CD1c-positive myeloid dendritic cell (primary cell): ENCODE data around the gene TPI1.
"Not testable (repeated sequence)": the region's sequence is repeated elsewhere in the genome, so short reads cannot be mapped to it uniquely, and the experiment has no call there.

ENCODE experiments used
- DNase-seq: peaks from one replicate; pipeline ENCODE4 v3.0.0-alpha.2; 2016; ENCODE audit errors: extremely low spot score

The TPI1 gene

GRCh38 chr12:6847676-6848075 is 19.7 kb upstream of the TPI1 start:
- DNase-seq = no peak

GRCh38 chr12:6849427-6849826 is 17.9 kb upstream of the TPI1 start:
- no peak for DNase-seq

DNA sequence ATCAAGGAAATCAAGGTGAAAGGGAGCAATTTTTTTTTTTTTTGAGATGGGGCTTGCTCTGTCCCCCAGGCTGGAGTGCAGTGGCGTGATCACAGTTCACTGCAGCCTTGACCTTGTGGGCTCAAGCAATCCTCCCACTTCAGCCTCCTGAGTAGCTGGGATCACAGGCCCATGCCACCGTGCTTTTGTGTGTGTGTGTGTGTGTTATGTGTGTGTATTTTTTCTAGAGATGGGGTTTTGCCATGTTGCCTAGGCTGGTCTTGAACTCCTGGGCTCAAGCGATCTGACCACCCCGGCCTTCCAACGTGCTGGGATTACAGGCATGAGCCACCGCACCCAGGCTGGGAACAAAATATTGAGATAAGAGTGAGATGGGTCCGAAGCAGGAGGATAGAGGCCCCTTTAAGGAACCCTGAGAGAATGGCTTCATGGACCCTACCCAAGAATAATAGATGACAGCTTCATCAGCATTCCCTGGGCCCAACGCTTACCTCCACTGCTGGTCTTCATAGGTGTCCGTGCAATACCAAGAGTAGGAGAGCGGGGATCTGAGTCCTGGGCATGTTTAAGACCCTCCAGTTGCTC is 17.3 kb upstream of the TPI1 start:
- no peak for DNase-seq

- no peak for DNase-seq
These were observed 16.6 kb upstream of the TPI1 start for GRCh38 chr12:6850796-6851152.

GRCh38 chr12:6851153-6851920 is 16.0 kb upstream of the TPI1 start, which contains the start of gene CDCA3:
Gene CDCA3 (minus strand): TSS chr12:6851286. CDS start chr12:6850952, 334 bp downstream.
- peak; percentile 97 for DNase-seq

DNA sequence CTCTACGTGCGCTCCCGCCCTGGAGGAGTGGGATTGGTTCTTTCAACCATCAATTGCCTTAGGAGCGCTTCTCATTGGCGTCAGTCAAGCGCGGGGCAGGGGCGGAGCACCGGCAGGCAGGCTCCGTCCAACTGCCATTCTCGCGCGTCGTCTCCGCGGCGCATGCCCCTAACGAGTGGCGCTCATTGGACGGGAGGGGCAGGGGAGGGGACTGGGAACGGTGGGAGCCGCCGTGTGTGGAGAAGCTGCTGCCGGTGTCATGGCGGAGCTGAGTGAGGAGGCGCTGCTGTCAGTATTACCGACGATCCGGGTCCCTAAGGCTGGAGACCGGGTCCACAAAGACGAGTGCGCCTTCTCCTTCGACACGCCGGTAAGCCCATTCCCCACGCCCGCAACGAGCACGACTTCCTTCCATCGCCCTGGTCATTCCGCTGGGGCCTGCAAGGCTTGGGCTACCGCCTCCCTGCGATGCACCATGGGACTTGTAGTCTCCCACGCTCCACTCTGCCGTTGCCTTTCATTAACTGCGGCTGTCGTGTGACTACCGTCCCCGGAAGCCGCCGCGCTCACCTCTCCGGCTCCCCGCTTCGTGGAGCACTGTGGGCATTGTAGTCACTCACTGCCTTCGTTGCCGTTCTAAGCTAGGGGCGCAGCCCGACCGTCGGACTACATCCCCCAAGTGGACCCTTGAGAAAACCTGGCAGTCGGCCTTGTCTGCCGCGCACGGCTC is 15.2 kb upstream of the TPI1 start, which contains the start of gene USP5:
Gene USP5, plus strand, starts transcription at position 230 of the 730 bp plus-strand sequence. Its CDS starts 30 bp downstream, at position 260.
- peak; percentile 99 for DNase-seq

DNA sequence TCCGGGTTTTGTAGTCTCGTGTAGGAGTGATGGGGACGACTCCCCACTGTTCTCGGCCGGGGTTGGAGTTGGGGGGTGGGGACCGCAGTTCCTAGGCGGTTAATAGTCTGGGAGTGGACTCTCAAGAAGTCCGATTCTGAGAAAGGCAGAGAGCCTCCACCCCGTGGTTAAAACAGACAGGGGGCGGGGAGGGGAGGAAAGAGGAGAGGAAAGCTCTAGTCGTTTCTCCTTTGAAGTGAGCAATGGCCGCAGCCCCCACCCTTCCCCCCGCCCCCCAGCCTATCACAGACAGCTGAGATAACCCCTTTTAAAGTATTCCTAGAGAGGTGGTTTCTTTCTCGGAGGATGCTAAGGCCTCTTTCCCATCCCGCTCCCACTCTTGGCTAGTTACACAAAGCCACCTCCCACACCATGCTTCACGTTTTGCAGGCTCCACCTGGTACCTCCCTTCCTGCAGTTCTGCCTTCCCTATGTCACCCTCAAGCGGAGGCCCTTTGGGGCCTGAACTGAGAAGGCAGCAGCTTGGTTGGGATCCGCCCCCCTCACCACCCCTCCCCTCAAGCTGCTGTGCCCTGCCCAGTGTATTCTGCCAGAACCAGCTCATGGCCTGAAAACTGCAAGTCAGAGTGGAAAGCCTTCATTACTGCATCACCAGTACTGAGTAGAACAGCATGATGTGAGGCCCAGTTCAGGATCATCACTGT is 14.5 kb upstream of the TPI1 start:
- peak; percentile 21 for DNase-seq

DNA sequence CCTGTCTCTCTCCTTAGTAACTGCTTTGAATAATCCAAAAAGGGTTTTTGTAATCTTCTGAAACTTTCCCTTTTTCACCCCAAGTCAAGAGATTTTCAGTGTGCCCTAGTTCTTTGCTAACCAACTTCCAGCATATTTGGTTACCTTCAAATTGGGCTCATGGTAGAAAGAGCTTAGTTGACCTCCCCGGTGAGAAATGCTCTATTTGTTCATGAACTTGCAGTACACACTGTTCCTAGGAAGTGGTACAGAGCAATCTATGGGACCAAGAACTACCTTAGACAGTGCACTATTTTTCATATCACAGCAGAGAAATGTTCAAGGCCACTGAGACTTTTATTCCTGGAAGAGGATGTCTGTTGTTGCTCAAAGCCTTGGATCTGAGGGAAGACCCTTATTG is 13.7 kb upstream of the TPI1 start:
- DNase-seq = no peak

- DNase-seq = no peak
These were observed 13.3 kb upstream of the TPI1 start for GRCh38 chr12:6854036-6854435.

DNA sequence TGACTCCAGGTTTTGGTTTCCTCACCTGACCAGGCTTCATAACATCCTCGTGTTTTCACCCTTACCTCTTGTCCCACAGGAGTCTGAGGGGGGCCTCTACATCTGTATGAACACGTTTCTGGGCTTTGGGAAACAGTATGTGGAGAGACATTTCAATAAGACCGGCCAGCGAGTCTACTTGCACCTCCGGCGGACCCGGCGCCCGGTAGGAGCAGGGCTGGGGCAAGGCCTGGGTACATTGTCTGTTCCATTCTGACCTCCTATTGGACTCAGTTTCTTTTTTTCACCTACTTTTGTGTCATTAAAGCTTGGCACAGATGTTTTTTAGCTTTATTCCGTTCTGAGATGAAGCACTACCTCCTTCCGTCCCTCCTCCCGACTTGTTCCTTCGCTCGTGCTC is 12.0 kb upstream of the TPI1 start:
- no peak for DNase-seq

DNA sequence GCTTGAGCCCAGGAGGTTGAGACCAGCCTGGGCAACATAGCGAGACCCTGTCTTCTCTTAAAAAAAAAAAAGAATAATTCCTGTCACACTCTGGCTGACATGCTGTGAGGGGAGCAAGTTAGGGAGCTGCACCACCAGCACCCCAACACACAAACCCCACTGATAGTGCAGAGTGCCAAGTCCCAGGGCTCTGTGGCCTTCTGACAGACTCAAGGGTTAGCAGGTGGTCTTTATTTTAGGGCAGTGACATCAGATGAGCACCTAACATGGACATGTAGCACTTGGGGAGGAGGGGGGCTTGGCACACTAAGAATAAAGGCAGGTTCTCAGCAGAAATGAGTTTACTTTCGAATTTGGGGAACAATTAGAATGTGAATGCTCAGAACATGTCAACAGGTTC is 8.5 kb upstream of the TPI1 start:
- no peak for DNase-seq

- DNase-seq = no peak
These were observed 7.2 kb upstream of the TPI1 start for GRCh38 chr12:6860116-6860515.

DNA sequence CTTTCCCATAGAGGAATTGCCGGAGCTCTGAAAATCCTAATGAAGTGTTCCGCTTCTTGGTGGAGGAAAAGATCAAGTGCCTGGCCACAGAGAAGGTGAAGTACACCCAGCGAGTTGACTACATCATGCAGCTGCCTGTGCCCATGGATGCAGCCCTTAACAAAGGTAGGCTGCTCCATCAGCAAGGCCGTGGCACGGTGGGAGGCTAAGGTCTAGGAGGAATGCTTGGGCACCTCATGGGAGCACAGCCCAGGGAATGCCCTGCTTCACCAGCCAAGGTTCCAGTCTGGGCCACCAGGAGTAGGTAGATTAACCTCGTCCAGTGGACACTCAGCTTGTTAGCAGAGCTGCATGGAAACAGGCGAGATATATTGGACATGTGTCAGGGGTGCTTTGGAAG is 6.4 kb upstream of the TPI1 start:
- DNase-seq = no peak

DNA sequence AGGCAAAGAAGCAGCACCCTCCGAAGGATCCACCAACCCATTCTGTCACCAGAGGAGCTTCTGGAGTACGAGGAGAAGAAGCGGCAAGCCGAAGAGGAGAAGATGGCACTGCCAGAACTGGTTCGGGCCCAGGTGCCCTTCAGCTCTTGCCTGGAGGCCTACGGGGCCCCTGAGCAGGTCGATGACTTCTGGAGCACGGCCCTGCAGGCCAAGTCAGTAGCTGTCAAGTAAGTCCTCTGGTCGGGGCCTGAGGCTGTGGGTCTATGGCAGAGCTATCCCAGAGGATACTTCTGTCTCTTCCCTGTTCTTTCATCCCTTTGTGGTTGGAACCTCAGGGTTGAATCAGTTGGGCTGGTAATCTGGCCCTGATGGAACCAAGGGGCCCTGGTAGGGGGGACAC is 5.9 kb upstream of the TPI1 start:
- DNase-seq = no peak

DNA sequence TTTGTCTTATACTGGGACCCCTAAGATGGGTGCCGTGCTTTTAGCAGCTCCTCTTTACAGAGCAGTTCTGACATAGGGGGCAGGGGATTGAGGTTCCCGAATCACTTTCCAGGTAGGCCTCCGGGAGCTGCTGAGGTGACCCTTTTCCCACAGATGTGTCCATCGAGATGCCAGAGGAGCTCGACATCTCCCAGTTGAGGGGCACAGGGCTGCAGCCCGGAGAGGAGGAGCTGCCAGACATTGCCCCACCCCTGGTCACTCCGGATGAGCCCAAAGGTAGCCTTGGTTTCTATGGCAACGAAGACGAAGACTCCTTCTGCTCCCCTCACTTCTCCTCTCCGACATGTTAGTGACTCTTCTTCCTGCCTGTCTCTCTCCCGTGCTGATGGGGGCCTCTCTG is 4.3 kb upstream of the TPI1 start:
- no peak for DNase-seq

GRCh38 chr12:6863586-6864321 is 3.6 kb upstream of the TPI1 start:
- DNase-seq = no peak

DNA sequence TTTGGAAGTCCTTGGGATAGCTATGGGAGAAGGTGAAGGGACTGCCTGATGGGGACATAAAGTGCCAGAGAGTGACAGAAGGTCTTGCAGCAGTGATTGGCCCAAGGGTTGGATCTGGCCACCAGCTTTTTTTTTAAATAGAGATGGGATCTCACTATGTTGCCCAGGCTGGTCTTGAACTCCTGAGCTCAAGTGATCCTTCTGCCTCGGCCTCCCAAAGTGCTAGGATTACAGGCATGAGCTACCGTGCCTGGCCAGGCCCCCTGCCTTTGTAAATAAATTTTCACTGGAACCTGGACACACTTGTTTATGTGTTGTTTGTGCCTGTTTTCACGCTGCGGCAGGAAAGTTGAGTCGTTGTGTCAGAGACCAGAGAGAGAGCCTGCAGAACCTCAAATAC is 2.0 kb upstream of the TPI1 start:
- not testable (repeated sequence) for DNase-seq

DNA sequence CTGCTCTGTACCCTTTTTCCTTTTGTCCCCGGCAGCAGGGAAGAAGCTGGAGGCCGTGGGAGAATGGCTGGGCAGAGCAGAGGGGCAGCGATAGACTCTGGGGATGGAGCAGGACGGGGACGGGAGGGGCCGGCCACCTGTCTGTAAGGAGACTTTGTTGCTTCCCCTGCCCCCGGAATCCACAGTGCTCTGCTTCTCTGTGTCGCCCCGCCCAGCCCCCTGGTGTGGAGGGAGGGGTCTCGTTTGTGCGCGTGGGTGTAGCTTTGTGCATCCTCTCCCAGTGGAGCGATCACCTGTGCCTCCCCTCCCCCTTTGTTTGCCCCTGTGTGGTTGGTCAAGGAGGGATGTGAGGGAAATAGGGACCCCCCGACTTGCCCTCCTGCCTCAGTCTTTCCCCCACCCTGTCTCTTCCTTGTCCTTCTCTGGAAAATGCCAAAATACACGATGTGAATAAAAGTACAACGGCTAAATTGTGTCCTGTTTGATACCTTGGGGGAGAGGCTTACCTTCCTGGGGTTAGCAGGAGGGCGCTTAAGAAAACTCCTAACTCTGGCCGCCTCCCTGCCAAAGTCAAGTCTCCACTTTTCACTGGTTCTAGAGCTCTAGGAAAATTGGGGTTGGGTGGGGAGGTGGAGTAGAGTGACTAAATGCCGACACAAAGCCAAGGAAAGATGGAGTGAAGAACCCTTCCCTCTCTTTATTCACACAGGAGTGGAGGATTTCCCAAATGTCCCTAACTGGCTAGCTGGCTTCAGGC is 990 bp upstream of the TPI1 start:
- DNase-seq = no peak

DNA sequence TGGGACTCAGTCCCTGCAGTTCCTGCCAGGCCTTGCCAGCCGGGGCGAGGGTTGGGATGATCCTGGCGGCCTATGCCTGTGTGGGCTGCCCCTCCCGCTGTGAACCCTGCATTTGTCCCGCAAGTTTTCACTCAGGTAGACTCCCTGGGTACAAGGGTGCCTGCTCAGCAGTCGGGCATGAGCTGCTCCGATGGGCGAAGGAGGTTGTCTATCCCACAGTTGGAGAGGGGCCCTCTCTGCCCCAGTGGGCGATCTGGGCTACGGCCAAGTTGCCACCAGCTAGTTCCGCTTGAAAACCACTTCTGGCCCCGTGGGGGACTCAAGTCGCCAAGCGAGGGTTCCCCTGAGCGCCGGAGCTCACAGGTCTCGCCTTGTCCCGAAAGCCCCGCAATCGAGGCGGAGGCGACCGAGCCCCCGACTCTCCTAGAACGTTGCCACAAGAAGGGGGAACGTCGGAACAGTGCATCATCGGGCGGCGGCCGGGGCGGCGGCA is 365 bp upstream of the TPI1 start:
- DNase-seq = peak; percentile 83

- no peak for DNase-seq
These were observed 1.1 kb downstream of the TPI1 start for GRCh38 chr12:6868211-6869048.
